Upper lobe of left lung (tissue), 4 donors: ENCODE measurements around the gene DHRS2.

Experiments used
- CTCF ChIP-seq, 6 experiments: fragments of 450-650 bp in 4 of 6; fragments of 200-600 bp in 2 of 6; sonication (generic) in 2 of 6; IDR thresholded peaks; one replicate each; pipeline ENCODE4 v1.5.1; 2016 to 2019; ENCODE audit warnings: antibody characterized with exemption in 6 of 6
- POLR2AphosphoS5 ChIP-seq, 2 donors: sonication (generic); formaldehyde crosslinking; IDR thresholded peaks; one replicate each; pipeline ENCODE4 v1.5.1; 2017; ENCODE audit warnings: antibody characterized with exemption in 2 of 2

DNA sequence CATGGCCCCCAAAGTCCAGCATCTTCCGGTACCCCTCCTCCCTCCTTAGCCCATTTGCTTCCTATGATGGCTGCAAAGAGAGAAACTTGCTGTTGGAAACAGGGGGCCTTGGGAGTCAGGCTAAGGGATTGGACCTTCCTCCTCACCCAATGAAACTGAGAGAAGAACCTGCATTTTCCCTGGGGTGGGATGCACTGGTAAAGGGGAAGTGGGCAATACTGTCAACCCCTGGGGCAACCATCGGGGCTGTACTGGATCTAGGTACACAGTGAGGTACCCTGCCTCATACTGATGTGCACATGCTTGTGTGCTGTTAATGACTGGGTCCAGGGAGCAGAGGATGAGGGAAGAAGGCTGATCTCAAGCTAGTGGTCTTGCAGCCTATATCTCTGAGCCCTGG is 46.6 kb upstream of the DHRS2 start:
- TF ChIP-seq POLR2AphosphoS5 (IDR thresholded peaks at IDR 0.05) (no peak), CTCF (IDR thresholded peaks at IDR 0.05) (no peak)
